Left kidney (tissue), 2 donors: ENCODE results near the gene HOXD10. TPM values are rescaled to one million over a fixed set of nuclear protein-coding genes. Genes with fewer than 3 reads are reported as not detected.

Experiments used
- DNase-seq: peaks from one replicate; pipeline ENCODE4 v3.0.0-alpha.2; 2013
- polyA plus RNA-seq: library from polyadenylated mRNA; unstranded; fragments of 120-200 nt; gene quantifications from one replicate; pipeline ENCODE4 v1.2.1, GENCODE V29; 2013; ENCODE audit not compliant: insufficient read length

The HOXD10 gene
- polyA plus RNA-seq, 1 donor: 220 TPM

DNA sequence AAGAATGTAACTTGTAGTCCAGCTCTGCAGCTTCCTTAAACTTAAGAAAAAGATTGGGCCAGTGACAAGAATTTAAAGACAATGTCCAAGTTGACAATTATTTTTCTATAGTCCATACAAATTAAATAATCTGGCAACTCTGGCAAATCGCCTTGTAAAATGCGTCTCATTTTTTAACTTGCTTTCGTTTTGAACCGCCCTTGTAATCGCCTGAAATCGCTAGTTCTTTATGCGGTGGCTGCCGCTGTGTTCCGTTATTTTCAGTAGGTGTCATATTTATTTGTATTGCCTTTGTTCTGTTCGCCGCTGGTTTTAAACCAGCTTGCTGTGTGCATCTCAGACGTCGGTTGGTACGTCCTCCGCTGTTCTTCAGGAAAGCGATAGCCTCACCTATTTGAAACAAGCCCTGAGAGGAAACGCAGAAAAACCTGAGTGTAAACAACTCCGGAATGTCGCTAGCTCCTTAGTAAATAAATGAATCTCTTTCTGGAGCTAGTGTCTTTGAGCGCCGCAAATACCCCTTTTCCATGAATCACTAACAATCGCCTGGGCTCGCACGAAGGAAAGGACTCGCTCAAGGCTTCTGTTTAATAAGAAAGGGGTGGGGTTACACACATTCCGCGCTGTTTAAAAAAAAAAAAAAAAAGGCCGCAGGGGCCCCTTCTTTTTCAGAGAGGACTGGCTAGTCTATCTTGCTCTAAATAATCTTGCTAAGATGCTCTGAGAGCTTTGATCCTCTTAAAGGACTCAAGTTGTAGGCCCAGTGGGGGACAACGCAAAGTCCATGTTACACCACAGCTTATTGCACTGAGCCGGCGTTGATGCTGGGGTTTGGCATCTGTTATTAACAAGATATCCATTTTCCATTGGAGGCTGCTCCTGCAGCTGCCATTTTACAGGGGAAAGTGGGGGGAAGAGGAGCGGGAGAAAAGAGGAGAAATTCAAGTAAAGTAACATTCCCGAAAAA, 15.9 kb downstream of the HOXD10 start:
- DNase-seq: no peak

DNA sequence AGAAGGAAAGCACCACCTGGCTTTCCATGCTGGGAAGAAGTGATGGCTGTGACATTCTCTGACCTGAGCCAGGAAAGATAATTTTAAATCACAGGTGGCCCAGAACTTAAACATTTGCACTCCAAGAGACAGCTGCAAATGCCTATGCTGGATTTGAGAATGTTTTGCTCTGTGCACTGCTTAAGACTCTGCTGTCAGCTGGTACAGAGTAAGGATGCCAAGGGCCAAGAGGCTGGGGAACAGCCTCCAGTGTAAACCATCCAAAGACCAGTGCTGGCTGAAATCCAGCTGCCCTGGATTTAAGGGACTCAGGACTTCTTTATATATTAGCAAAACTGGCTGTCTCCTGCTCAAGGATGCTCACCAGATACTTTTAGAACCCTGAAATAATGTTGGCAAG, 16.8 kb downstream of the HOXD10 start:
- no peak for DNase-seq

DNA sequence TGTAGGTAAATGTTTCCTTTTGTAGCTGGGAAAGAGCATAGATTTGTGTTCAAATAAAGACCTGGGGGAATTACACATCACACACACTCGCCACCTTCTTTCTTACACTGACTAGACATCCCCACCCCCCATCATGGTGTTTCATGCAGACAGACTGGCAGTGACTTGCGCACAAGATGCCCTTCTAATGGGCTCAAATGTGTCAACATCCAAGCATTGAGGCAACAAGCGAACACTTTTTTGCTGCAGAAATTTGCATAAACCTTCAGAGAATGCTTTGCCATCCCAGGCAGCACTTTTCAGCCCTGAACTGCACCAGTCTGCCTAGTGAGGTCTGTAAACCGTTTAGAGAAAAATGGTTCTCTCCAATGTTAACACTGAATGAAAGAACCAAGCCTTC, 17.5 kb downstream of the HOXD10 start:
- no peak for DNase-seq

DNA sequence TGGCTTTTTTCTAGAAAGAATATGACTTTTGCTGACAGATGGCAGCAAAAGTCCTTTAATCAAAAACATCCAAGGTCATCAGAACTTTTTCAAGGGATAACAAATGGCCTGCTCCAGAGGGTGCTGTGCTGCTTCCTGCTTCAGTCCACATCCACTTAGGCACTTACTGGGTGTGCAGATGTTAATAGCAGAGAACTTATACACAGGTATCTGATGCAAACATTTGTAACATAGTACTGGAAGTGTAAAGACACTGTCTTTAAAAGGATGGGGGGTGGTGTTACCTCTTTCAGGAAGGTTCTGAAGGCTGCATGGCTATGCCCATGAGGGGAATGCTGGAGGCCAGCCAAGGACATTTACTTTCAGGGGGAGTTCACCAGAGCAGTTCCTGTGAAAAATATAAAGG, 18.5 kb downstream of the HOXD10 start:
- no peak for DNase-seq

DNA sequence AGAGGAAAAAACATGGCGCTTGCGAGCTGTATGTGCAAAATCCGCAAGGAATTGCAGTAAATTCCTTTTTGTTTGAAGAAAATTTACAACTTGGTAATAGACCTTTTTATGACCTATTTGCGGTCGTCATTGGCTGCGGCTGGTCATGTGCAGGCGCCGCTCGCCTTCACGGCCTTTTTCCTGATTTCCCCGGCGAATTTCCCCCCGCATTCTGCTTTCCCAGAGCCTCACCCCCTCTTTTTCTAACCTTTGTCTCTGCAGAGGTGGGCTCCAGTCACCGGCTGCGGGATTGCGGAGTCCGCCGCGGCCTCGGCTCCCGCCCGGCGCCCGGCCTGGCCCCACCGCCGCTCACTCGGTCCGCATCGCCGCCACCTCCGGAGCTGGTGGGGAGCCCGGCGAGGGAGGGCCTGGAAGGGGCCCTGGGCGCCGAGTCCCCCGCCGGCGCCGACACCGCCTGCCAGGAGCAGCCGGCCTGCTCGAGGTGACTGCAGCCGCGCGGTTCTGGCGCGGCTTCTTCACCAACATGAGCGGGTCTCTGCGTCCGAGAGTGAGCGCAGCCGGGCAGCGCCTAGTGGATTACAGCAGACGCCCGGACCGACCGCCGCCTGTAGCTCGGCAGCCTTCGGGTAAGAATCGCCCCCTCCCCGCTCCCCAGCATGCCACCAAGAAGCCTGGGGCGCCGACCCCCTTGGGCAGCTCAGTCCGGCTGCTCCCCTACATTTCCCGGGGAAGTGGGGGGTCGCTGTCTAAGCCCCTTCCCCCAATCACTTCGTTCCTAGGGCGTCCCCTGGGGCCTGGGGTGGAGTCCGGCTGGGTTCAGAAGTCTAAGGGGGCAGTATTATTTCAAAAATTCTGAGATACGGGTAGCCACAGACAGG, 20.0 kb downstream of the HOXD10 start:
- DNase-seq: no peak

DNA sequence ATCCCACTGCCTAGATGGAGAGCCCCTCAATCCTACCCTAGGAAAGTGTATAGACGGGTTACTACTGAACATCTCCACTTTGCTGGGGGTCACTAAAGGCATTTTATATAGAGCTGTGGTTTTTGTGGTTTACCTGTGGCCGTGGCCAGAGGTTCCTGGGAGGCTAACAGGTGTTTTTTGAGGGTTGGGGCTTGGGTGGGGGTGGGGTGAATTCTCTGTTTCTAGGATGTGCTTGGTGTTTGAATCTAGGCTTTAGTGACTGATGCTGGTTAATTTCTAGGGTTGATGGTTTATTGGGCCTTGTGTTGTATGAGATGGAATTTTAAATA, 20.6 kb downstream of the HOXD10 start:
- DNase-seq: no peak

DNA sequence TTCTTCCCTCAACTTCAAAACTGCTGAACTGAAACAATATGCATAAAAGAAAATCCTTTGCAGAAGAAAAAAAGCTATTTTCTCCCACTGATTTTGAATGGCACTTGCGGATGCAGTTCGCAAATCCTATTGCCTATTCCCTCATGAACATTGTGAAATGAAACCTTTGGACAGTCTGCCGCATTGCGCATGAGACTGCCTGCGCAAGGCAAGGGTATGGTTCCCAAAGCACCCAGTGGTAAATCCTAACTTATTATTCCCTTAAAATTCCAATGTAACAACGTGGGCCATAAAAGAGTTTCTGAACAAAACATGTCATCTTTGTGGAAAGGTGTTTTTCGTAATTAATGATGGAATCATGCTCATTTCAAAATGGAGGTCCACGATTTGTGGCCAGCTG, 21.3 kb downstream of the HOXD10 start:
- no peak for DNase-seq

- no peak for DNase-seq
Observed at GRCh38 chr2:176138526-176138922, 21.9 kb downstream of the HOXD10 start.

DNA sequence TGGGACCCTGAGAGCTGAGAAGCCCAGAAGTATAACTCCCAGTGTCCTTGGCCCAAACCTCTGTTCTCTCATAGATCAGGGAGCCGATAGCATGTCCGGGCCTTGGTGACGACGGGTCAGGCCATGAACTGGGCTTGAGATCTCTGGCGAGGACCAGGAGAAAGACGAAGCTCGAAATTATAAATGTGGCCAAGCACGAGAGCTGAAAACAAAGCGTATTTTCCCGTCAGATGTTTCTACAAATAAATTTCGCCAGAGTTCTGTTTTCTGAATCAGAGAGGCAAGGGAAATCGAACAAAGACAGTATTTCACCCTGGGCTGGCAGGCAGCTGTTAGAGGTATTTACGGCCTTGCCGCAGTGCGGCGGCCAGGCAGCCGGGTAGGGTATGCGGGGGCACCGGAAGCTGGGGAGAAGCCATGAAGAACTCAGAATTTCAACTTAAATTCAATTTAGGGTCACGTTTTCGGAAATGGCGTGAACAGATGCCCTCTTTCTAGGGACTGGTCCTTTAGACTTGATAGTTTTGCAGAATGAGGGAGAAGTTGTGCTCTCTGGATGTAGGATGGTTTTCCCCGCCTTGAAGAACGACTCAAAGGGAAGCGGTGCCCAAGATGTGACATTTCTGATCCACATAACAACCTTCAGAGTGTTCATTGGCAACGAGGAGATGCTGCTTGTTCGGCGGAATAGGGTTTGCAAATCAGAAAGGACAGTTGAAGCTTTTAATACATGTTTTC, 22.5 kb downstream of the HOXD10 start:
- no peak for DNase-seq

- no peak for DNase-seq
Observed at GRCh38 chr2:176139661-176140512, 23.3 kb downstream of the HOXD10 start.

DNA sequence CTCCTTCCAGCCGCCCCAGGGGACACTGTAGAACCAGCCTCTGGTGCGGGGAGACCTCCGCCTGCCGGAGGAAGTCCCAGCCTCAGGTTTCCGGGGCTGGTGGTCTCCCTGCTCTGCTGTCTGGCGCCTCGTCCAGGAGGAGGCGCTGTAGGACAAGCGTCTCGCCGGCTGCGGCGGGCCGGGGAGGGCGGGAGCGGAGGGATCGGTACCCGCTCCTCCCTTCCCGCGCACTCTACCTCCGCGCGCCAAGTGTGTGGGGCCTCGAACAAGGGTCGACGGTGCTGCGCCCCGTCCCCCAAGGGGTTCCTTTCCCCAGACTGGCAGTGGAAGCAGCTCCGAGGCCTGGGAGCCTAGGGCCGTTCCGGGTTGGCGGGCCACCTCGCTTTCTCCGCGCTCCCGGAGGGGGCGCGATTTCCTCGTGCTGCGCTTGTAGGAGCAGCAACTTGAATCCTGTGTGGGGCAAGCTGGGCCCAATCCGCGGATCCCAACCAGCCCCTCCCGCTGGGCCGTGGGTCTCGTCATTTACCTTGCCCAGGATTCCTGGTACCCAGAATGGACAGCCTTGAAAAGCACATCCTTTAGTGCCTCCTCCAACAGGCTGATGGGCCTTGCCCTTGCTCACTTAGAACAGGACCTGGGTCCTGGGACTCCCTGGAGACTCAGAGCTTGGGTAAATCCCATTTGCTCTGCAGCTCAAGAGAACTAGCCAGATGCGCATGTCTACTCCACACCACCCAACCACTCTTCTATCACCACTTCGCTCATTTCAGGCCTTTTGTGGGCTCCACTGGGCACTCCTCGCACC, 24.1 kb downstream of the HOXD10 start:
- DNase-seq: no peak

DNA sequence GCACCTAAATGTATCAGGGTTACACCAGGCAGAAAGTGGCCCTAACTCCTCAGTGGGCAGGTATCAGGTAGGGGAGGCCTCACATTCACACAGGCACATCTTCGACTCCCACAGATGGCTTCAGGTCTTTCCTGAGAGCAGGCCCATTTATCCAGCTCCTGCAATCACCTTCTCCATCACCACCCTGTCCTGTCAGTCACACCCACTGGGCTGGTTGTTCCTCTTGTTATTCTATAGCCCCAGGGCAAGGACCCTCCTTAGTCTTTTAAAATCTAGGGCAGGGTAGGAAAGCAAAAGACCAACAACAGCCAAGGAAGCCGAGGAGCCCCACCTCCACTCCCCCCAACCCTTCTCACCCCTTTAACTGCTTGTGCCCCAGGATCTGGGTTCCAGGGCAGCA, 25.7 kb downstream of the HOXD10 start:
- no peak for DNase-seq

DNA sequence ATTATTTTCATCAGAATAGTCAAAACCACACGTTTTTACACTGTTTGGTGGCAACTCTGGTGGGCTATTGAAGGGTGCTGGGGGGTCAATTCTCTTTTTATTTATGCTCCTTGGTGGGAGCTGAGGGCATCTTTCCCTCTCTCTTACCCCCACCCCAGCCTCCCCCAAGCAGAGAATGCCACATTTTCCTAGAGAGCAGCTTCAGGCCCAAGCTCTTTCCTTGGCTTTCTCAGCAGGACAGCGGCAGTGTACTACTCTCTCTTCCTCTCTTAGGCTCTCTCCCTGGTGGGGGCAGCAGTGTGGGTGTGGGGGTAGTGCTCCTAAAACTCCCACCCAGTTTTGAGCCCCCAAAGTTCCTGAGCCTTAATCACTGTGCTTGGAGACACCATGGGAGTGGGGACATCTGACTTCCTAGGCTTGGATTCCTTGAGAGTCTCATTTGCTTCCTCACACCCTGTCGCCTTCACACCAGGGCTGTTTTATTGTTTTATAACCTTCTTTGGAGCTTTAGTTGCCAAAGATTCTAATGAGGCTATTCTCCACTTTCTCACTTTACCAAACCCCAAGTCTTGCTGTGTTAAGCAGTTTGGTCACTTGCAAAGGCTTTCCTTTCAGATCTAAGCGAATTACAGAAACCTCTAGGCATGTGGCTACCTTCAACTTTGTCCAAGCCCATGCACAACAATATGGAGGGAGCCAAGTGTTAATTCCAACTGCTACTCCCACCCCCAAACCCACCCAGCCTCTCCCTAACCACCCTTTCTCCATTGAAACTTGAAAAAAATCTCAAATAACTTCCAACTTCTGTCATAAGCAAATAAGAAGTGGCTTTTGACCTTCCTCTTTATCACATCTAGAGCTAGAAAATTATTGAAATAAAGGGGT, 28.7 kb downstream of the HOXD10 start:
- no peak for DNase-seq

GRCh38 chr2:176146101-176146500, 29.5 kb downstream of the HOXD10 start:
- no peak for DNase-seq

GRCh38 chr2:176146645-176147044, 30.1 kb downstream of the HOXD10 start:
- DNase-seq: no peak

GRCh38 chr2:176147210-176147799, 30.7 kb downstream of the HOXD10 start:
- no peak for DNase-seq

DNA sequence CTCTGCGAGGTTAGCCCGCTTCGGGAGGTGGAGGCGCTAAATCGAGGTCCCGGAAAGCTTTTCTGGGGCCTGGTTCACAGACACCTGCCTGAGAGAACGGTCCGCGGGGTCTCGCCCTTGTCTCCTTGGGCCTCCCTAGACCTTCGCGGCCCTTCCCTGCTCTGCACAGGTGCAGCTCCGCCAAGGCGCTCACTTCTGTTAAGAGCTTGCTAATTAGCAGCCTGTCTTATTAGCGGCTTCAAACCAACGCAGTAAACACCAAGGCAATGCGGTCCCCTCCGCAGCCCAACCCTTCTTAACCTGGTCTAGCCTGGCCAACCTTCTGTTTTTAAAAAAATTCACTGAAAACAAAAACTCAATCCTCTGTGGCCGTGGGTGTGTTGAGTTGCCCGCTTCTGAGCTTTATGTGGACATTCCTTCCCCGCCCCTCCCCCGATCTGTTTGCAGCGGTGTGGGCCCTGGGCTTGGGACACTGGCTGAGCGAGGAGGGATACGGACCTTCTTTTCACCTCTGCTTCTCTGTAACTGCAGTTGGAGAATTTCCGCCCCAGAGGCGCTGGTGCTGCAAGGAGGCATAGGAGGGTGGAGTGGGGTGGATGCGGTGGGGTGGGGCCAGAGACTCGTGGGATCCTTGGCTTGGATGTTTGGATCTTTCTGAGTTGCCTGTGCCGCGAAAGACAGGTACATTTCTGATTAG, 31.4 kb downstream of the HOXD10 start:
- DNase-seq: no peak

- DNase-seq: no peak
Observed at GRCh38 chr2:176148751-176149421, 32.3 kb downstream of the HOXD10 start.
